ENCODE data around the gene ZBTB16.
A peak's percentile ranks its signal among the peaks of the same experiment; 100 is the strongest.

ZBTB16 gene

DNA sequence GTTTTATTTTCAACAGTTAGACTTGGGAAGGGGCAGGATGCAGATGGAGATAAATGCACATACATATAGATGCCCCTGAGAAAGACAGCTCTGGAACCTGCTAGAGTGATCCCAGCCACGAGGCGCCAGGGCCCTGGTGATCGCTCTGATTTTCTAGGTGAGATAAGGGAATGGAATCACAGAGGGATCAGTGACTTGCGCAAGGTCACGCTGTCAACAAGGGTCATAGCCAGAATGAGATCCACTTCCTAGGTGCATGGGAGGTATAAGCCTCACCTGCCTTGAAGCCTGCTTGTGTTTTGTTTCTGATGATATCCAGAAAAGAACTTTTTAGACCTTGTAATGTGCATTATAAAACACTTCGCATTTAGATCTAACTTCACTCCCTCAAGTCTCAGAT is 47.5 kb downstream of the ZBTB16 start:
- DNase-seq (ENCODE audit: low spot score): no peak

DNA sequence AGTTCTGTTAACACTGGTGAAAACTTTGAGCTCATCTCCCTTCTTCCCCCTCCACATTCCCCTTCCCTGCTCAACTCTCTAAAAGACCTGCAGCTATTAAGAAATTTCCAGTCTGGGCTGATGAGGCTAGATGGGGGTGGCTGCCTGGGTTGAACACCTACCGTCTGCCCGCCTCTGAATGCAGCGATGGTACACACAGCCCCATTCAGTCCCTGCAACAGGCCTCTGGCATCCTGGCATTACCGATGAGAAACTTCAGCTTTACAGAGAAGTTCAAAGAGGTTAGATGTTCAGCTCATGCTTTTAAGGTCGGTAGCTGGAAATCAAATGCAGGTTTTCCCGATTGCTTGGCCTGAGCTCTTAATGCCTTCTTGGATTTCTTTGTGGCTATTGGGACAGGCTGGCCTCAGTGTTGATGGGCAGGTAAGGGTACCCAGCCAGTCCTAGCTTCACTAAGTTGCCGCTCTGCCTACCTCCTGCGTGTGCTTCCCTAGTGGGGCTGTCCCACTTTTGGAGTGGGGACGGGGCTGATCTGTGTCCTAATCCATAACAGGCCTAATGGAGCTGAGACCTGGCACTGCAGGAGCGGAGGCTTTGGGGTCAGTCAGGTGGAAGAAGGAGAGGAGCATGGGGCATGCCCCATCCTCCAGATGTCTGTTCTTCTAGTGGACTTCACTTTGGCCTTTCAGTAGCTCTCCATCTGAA is 49.1 kb downstream of the ZBTB16 start:
- DNase-seq (ENCODE audit: low spot score): no peak

GRCh38 chr11:114109206-114110090 is 49.9 kb downstream of the ZBTB16 start:
- no peak for DNase-seq (ENCODE audit: low spot score)

GRCh38 chr11:114110123-114110522 is 50.6 kb downstream of the ZBTB16 start:
- DNase-seq (ENCODE audit: low spot score): no peak

DNA sequence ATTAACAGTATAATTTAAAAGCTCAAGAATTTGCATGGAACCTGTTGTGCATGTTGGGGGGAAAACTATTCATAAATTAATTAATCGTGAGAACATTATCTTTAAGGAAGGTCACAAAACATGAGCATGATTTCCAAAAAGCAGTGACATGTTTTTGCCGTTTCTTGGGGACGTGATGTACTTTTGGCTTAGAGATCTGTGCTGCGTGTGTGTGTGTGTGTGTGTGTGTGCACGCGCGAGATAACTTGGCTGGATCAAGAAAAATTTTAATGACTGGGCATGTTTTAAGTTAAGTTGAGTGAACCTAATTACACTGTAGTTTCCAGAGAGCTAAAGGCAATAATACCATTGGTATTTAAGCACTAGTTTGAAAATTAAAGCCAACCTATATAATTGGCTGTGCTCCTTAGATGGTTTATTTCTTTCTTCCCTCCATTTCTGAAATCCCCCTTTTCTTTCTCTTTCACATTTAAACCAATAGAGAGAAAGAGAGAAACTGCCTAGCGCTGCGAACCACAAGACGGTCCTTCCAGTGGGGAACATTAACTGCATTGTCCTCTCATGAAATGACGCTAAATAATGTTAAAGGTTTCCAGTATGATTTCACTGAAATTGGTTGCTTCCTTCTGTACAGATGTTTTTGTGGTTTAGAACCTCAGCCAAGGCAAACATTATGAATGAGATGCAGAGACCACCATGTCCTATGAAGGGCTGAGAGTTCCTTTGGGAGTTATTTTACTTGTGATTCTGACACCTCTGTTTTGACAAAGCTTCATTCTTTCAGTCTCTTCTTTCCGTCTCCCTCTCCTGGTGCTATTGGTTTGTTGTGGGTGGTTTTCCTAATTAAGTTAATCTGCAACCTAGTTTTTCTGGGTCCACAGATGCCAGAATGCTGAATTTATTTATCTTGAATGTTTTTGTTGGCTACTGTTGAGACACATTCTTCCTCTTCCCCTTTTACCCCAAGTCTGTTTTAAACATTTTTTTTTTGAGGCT is 51.7 kb downstream of the ZBTB16 start:
- DNase-seq (ENCODE audit: low spot score): peak; percentile 83

DNA sequence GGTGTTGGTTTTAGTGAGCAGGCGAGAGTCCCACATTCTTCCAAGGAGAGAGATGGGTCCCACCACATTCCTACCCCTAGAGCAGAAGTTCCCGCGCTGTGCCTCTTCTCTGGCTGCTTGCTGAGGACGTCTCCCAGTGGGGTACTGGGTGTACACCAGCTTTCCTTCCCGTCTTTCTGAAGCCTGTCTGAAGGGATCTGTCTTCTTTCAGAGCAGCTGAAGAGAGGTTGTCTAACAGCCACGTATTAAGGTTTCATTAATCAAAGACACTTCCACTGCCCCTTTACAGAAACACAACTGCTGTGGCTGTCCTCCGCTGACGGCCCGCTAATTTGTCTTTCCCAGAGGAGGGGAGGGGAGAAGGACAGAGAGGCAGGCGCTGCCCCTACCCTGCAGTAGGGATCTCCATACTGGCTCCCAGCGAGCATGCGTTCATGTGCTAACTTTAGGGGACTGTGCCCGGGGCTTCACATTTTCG is 56.0 kb downstream of the ZBTB16 start:
- DNase-seq (ENCODE audit: low spot score): no peak

GRCh38 chr11:114116357-114116756 is 56.8 kb downstream of the ZBTB16 start:
- DNase-seq (ENCODE audit: low spot score): no peak

DNA sequence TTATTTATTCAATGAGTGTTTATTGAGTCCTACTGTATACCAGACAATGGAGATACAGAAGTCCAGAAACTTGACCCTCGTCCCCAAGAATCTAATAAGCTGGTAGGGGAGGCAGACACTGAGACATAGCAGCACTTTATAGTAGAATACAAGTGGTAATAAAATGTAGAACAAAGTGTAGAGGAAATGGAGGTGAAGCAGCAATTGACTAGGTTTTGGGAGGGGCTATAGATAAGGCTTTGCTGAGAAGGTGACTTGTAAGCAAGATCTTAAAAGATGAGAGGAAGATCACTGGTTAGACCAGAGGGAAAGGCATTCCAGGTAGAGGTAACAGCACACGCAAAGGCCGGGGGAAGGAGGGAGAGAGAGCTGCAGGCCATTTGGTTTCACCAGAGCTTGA is 57.3 kb downstream of the ZBTB16 start:
- no peak for DNase-seq (ENCODE audit: low spot score)

GRCh38 chr11:114120606-114121005 is 61.1 kb downstream of the ZBTB16 start:
- DNase-seq (ENCODE audit: low spot score): no peak

DNA sequence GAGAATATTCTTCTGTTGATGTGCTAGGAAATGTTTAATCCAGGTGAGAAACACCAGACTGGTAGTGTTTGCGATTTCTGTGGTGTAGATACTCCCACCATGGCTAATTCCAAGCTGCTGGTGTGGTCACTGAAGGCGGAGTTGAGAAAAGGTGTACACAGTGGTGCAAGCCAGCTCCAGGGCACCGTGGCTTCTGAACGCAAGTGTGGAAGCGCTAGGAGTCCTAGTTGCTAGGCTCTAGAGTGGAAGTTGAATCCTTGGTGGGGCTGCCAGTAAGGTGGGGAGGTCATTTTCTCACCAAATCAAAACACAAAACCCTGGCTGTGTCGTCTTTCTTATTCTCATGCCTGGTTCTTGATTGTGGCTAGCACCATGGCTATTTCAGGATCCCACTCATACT is 61.6 kb downstream of the ZBTB16 start:
- DNase-seq (ENCODE audit: low spot score): no peak

DNA sequence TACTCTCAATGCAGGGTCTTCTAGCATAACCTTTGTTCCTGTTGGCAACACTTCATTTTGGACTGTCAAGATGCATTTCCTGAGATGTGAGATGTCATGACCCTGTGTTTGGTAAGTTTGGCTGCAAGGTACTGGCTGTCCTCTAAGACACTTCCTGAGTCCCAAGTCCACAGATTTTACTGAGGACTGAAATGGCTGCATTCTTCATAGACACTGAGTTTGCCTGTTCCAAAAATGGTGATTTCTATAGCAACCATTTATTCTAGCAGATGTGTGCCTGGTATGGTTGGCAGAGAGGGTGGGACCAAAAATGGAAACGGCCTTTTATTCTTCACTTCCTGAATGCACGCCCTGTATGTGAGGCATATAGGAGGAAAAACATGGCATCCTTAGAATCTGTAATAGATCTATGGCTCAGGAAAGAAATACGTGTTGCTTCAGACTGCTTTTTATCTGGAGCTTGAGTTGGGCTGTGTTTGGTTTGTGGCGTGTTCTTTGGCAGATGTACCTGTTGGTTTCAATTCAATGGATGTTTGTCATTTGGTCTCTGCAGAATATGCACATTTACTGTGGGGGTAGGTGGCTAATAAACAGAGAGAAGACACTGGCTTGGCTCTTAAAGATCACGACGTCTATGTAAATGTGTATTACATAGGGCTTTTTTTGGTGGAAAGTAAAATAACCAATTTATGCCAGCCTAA is 62.4 kb downstream of the ZBTB16 start:
- DNase-seq (ENCODE audit: low spot score): no peak

DNA sequence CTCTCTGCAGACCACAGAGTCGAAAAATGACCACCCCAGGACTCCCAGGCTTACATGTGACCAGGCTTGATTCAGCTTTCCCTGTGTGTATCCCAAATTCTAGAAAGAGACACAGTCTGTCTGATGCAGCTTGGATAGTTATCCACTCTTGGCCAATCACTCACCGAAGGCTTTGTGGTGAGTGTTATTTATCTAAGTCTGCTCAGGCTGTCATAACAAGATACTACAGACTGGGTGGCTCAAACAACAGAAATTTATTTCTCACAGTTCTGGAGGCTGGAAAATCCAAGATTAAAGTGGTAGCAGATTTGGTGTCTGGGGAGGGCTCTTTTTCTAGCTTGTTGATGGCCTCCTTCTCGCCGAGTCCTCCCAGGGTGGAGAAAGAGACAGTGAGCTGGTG is 63.2 kb downstream of the ZBTB16 start:
- DNase-seq (ENCODE audit: low spot score): no peak

- no peak for DNase-seq (ENCODE audit: low spot score)
These were observed 64.3 kb downstream of the ZBTB16 start for GRCh38 chr11:114123692-114124330.

GRCh38 chr11:114124601-114125144 is 65.2 kb downstream of the ZBTB16 start:
- DNase-seq (ENCODE audit: low spot score): no peak

- no peak for DNase-seq (ENCODE audit: low spot score)
These were observed 66.0 kb downstream of the ZBTB16 start for GRCh38 chr11:114125531-114125930.

GRCh38 chr11:114125959-114126358 is 66.4 kb downstream of the ZBTB16 start:
- no peak for DNase-seq (ENCODE audit: low spot score)

DNA sequence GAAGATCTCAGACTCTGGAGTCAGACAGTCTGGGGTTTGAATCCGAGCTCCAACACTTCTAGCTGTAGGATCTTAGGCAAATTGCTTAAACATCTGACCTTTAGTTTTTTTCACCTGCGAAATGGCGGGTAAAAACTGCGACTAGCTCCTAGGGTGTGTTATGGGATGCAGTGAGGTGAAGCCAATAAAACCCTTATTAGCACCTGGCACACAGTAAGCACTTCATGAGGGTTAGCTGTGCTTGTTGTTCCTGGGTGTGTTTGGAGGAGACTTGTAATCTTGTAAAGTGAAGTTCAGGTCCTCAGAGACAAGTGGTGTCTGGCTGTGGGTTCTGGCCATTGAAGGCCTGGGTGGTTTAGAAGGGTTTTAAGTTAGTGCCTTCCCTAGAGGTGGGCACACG is 68.9 kb downstream of the ZBTB16 start:
- DNase-seq (ENCODE audit: low spot score): no peak

- no peak for DNase-seq (ENCODE audit: low spot score)
These were observed 69.6 kb downstream of the ZBTB16 start for GRCh38 chr11:114129142-114129541.

DNA sequence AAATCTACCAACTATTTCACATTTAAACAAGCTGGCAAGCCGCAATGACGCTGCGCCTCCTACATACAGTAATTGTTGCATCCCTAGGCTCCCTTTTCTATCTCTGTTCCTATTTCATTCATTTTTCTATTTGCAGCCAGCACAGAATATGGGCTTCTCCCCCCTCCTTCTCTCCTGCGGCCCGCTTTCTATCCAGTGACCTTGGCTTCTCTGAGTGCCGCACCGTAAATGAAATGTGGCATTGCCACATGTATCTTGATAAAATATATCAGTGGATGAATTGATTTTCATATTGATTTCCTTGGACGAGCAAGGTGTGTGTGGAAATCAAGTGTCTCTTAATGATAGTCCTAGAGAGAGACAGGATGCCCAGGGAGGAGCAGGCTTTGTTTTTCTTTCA is 70.2 kb downstream of the ZBTB16 start:
- no peak for DNase-seq (ENCODE audit: low spot score)

DNA sequence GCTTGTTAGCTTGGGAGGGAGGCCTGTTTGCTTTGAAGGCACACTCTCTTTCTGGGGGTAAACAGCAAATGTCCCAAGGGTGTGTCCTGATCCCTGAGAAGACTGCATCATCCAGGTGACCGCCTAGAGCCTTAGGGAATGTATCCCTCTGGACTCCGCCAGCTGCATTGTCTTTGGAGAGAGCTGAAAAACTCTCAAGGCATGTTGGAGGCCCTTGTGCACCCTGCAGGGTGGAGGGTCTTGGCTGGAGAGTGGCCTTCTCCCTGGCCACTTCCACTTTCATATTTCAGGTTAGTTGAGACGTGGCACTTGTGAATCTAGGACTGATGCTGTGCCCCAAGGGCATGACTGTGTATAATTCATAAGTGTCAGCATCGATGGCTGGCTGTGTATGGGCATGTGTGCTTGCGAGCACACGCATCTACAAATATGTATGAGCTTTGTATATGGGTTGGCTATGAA is 70.6 kb downstream of the ZBTB16 start:
- DNase-seq (ENCODE audit: low spot score): no peak
